NAMALWA (cell line): Measurements from ENCODE around the gene PLEKHM2.
"Not testable (repeated sequence)": the region's sequence is repeated elsewhere in the genome, so short reads cannot be mapped to it uniquely, and the experiment has no call there.

Source experiments
- DNase-seq: peaks from one replicate; pipeline ENCODE4 v3.0.0-alpha.2; 2015; ENCODE audit warnings: low spot score

PLEKHM2 gene

DNA sequence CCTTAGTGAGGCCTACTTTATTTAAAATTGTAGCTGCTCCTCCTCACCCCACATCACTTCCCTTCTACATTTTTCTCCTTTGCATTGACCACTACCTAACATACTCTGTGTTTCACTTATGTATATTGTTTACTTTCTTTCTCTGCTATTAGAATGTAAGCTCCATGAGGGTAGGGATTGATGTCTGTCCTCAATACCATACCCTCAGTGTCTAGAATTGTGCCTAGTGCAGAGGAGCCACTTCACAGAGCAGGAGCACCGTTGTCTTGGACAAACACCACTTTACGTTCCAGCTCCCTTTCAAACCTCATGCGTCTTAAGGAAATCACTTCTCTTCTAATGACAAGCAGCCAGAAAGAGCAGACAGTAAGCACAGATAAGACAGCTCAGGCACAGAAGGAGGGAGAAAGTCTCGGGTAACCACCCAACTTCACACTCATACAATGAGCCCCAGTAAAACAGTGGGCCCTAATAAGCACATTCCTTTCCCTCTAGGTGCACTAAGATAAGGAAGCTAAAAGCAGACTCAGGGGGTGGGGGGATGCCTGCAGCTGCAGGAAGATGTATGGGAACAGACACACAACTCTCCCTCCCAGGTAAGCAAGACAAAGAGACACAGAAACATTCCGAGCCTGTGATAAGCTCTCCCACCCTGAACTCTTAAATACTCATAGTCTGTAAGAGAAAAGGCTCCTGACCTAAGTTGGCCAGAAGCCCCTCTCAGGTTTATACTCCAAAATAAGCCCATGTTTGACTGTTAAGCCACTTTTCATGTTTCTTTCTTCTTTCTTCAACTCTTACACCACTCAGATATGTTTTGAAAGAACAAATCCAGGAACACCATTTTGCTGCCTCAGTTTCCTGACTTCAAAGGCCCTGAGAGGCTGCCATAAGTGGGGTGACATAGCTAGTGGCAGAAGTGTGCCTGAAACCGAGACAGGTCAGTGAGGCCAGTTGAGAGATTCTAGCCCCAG is 7.1 kb upstream of the PLEKHM2 start:
- no peak for DNase-seq

DNA sequence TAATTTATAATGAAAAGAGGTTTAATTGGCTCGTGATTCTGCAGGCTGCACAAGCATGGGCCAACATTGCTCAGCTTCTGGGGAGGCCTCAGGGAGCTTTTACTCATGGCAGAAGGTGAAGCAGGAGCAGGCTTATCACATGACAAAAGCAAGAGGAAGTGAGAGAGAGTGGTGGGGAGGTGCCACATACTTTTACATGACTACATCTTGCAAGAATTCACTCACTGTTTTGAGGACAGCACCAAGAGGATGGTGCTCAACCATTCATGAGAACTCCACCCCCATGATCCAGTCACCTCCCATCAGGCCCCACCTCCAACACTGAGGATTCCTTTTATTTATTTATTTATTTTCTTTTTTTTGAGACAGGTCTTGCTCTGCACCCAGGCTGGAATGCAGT is 5.5 kb upstream of the PLEKHM2 start:
- DNase-seq: peak; percentile 47

DNA sequence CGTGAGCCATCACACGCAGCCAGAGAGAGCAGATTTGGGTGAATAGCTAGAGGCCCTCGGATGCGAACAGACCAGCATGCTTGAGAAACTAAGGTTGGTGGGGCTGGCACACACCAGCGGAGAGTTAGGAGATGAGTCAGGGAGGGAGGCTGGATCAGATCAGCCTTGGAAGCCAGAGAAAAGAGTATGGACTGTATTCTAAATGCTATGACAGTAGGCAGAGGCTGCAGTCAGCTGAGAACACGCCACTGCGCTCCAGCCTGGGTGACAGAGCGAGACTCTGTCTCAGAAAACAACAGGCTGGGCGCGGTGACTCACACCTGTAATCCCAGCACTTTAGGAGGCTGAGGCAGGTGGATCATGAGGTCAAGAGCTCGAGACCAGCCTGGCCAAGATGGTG is 4.0 kb upstream of the PLEKHM2 start:
- DNase-seq: no peak

DNA sequence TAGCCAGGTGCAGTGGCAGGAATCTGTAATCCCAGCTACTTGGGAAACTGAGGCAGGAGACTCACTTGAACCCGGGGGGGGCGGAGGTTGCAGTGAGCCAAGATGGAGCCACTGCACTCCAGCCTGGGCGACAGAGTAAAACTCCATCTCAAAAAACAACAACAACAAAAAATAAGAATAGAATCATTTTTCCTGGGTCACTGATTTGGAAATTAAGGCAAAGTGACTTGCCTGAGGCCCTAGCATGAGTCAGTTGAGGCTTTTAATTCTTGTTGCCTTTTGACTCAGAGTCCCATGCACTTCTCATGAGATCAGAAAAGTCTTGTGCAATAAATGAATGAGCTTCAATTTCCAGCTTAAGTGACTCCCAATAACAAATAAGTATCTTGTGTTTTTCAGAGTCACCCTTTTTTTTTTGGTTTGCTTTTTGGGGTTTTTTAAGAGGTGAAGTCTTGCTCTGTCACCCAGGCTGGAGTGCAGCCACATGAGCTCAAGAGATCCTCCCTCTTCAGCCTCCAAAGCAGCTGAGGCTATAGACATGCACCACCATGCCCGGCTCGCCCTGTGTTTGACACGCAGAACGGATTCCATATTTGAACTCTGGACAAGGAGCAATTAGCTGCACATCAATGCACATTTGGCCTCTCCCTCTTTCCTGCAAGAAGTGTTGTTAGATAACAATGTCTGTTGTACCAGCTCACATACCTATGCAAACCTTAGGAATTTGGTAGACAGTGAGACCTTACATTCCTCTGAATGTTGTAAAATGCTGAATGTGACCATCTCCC is 3.4 kb upstream of the PLEKHM2 start:
- DNase-seq: no peak

DNA sequence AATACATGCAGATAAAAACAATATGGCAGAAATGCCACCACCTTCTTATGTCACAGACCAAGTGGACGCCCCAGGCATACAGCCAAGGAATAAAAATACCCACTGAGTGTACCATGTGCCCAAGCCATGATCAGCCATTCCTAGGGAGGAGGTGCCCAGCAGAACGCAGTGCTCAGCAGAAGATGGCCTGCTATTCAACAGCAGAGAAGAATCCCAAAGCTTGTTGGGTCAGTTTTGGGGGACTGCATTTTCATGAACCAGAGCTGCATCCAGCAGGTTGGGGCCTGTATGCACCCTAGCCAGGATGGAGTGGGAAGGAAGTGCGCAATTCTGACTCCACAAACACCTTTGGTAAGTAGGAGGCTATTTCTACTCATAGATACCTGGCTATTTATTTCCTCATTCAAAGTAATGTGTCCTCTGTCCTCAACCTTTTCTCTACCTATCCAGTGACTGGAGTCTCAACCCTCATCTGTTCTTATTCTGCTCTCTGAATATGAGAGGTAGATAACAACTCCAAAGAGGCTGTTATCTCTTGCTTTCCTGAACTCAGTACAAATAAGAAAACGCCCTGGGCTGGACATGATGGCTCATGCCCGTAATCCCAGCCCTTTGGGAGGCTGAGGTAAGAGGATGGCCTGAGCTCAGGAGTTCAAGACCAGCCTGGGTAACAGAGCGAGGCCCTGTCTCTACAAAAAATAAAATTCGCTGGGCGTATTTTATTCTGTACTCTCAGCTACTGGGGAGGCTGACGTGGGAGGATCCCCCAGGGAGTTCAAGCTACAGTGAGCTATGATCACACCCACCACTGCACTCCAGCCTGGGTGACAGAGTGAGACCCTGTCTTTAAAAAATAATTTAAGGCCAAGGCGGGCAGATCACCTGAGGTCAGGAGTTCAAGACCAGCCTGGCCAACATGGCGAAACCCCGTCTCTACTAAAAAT is 2.5 kb upstream of the PLEKHM2 start:
- DNase-seq: peak; percentile 77

DNA sequence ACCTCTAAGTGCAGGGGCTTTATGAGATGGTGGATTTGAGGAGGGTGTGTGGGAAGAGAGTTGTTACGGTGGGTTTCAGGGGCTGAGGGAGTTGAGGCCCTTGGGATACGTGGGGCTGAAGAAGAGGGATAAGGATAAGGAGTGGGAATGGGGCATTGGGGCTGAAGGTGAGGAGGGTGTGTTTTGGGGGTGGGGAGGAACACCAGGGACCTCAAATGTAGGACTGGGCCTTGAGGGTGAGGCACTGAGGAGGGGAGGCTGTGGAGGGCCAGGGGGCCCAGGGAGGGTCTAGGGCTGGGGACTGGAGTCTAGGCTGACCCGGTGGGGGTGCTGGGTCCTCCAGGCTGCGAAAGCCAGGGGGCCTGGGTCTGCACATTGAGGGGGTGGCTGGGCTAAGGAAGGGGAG is 1.2 kb upstream of the PLEKHM2 start:
- no peak for DNase-seq

DNA sequence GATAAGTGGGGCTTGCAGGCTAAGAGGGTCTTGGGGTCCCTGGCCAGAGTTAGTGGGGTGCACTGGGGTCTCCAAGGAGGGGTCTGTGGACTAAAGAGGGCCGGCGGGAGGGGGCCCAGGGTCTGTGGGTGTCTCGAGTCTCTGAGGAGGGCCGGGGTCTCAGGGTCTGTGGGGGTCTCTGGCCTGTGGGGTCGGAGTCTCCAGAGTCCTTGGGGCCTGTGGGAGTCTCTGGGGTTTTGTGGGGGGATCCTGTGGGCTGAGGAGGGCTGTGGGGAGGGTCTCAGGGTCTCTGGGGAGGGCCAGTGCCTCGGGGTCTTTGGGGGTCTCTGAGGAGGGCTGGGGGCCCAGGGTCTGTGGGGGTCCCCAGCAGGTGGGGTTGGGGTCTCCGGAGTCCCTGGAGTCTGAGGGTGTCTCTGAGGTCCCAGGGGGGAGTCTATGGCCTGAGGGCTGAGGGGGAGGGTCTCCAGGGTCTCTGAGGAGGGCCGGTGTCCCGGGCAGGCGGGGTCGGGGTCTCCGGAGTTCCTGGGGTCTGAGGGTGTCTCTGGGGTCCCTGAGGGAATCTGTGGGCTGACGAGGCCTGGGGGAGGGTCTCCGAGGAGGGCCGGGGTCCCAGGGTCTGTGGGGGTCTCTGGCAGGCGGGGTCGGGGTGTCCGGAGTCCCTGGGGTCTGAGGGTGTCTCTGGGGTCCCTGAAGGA is 628 bp upstream of the PLEKHM2 start:
- no peak for DNase-seq

DNA sequence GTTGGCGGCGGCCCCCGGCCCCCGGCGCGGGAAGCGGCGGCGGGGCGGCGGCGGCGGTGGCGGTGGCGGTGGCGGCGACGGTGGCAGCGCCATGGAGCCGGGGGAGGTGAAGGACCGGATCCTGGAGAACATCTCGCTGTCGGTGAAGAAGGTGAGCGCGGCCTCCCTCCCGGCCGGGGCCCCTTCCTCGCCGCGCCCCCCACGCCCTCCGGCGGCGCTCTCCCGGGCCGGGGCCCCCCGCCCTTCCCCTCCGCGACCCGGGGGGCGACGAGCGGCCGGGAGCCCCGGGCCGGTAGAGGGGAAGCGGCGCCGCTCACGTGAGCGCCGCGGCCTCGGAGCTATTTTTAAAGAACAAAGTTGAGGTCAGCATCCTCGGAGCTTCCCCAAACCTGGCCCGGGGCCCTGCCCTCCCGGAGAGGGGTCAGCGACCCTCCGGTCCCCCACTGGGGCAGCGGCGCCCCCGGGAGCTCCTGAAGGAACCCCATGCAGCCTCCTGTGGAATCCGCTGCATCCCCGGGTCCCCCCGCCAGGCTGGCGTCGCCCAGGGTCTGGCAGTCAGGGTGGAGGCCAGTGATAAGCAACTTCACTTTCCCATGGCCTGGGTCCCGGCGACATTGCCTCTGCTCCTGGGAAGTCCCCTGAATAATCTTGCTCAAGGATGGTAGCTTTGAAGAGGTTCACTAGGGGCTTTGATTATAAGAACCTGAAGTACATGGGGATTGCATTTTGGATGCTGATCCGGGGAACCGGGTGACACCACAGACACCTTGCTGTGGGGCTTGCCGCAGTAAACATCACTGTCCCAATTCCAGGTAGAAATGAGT is 560 bp downstream of the PLEKHM2 start:
- DNase-seq: peak; percentile 61

DNA sequence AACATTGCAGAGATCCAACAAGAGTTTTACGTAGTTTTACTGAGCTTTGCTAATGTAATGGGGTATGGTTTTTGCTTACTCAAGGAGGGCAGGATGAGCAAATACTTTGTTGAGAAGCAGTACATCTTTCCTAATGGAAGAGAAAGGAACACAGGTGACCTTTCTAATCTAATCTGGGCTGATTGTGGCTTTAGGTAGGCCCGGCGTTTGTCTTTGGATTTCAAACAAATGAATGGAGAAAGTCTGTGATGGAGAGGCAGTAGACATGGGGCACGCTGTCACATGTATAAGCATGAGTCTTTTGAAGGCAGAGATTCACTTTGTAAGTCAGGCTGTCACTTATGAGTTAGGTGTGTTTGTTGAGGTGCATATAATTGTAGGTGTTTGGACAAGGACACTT is 1.7 kb downstream of the PLEKHM2 start:
- no peak for DNase-seq

DNA sequence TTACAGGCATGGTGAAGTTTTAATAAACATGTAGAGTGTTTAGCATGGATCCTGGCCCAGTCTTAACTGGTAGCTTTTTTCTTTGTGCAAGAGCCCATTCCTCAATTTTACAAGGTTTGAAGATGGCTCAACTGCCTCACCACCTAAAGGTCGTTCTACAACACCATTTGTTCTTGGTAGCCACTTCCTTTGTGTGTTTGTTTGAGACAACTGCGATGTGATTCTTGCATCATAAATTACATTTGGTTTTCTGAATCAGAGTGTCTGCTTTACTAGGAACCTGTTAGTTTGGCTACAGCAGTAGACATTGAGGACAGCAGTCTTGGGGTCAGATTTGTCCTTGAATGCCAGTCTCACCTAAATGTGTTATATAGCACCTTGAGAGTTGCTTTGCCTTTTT is 3.3 kb downstream of the PLEKHM2 start:
- no peak for DNase-seq

DNA sequence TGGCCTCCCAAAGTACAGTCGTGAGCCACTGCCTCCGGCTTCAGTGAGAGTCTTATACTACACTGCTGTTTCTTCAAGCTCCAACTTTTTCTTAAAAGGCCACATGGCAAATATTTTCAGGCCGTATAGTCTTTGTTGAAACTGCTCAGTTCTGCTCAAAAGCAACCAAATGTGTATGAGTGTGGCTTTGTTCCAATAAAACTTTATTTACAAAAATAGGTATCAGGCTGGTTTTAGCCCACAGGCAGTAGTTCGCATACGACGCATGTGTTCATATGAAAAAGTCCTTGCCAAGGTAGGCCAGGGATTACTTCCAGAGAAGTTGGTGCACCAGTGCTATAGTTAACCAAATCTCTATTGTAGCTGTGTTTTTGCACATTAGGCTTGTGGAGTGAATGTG is 6.2 kb downstream of the PLEKHM2 start:
- DNase-seq: no peak

DNA sequence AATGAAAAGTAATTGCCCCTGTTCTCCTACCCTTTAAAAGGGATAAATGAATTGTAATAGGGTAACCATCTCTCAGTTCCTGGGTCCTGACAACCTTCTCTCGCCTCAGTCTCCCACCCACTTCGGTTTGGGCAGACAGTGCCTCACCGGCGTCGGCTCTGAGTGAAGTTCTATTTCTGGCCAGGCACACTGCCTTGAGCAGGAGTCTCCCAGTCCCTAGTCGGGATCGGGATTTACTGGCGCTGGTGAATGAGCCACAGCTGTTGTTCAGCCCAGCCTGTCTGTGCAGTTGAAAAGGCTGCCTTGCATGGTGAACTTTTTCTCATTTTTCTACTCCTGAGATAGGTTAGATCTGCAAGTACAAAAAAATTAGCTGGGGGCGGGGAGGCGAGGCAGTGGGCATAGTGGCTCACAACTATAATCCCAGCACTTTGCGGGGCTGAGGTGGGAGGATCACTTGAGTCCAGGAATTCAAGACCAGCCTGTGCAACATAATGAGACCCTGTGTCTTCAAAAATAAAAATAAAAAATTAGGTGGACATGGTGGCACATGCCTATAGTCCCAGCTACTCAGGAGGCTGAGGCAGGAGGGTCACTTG is 7.4 kb downstream of the PLEKHM2 start:
- no peak for DNase-seq

DNA sequence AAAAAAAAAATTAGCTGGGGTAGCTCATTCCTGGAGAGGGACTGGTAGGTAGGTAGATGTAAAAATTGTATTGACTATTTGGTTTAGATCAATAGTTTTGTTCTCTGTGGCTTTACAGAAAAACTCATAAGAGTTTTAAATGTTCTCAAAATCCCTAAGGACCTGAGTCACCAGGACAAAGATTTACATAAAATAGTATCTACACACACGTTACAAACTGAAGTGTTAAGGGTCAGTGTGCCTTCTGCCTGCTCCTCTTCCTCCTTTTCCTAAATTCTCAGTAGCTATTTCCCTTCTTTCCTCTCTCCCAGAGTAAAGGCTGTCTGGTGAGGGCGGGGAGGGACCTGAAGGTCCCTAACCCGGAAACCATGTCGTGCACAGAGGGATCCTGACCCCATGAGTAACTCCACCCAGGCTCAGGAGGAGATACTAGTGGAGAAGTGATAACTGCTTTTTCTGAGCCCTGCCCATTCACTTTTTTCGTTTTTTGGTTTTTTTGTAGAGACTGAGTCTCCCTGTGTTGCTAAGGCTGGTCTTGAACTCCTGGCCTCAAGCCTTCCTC is 8.1 kb downstream of the PLEKHM2 start:
- no peak for DNase-seq

DNA sequence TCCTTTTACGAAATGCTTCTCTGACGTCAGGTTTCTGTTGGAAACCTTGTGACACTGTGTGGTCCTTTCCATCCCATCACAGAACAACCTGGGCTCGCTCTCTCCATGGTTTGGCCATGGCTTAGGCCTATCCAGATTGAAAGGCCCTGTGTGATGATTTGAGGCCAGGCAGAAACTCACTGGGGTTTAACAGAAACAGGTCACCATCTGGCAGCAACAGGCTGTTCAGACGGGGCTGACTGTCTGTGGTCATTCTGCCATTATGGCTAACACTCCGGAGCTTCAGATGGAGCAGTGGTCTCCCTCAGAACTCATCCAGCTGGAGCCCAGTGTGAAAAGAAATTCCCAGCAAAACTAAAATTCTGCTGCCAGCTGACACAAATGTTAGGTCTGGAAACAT is 9.3 kb downstream of the PLEKHM2 start:
- DNase-seq: no peak

DNA sequence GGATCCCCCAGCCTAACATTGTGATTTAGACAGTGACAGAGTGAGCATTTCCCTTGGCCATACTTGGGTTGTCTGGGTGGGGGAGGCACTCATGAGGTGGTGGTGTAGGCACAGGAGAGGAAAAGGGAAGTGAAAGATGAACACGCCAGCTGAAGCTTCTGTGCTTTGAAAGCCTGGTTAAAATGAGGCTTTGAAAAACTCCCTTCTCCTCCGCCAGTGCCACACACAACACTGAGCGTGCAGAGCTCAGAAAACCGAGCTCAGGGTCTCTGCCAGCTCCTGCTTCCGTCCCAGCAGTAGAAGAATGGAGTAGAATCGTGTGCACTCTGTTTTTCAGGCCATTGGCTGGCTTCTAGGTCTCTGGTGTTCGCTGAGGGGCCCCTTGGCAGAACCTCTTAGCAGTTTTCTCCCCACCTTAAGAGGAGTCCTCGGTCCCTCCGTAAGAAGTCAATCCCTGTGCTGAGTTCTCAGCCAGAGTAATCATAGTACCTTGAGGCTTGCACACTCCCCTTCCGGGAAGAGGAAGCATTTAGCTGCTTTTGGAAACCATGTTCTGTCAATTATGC is 12.9 kb downstream of the PLEKHM2 start:
- DNase-seq: peak; percentile 97

DNA sequence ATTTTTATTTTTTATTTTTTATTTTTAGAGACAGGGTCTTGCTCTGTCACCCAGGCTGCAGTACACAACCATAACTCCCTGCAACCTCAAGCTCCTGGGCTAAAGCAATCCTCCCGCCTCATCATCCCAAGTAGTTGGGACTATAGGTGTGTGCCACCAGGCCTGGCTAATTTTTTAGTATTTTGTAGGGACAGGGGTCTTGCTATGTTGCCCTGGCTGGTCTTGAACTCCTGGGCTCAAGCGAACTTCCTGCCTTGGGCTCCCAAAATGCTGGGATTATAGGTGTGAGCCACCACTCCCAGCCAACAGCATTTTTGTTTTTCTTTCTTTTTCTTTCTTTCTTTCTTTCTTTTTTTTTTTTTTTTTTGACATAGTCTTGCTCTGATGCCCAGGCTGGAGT is 14.1 kb downstream of the PLEKHM2 start:
- no peak for DNase-seq

DNA sequence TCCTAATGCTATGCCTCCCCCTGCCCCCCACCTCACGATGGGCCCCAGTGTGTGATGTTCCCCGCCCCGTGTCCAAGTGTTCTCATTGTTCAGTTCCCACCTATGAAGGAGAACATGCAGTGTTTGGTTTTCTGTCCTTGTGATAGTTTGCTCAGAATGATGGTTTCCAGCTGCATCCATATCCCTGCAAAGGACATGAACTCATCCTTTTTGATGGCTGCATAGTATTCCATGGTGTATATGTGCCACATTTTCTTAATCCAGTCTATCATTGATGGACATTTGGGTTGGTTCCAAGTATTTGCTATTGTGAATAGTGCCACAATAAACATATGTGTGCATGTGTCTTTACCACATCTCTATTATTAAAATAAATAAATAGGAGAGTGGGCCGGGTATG is 15.2 kb downstream of the PLEKHM2 start:
- not testable (repeated sequence) for DNase-seq

DNA sequence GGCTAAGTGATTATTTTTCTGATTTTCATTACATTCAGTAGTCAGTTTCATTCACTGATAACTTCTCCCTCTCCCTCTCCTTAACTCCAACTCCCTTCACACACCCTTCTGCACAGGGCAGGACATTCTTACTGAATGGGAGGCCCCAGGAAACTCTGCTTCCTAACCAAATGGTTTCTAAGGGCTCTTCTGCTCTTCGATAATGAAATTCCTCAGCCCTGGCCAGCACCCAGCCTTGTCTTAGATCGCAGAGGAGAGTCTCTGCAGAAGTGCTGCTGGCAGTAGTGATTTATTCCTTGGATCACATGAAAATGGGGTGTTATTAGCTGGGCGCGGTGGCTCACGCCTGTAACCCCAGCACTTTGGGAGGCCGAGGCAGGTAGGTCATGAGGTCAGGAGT is 16.4 kb downstream of the PLEKHM2 start:
- no peak for DNase-seq

DNA sequence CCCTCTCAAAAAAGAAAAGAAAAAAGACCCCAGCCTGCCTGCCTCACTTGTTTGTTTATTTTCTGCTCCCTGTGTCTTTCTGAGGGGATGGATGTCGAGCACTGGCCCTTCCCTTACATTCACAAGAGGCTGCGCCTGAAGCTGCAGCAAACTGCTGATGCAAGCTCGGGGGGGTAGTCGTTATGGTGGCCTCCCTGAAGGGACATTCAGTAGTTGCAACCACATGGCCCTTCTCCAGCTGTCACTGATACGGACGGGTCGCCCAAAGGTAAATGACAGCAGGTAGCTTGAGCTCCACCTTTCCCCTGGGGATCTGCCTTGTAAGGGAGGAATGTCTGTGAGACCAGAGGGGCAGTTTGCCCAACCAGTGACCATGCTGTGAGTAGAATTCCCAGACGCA is 17.7 kb downstream of the PLEKHM2 start:
- no peak for DNase-seq
